ENCODE results near the gene RPL7L1.
"Not testable (repeated sequence)": the region's sequence is repeated elsewhere in the genome, so short reads cannot be mapped to it uniquely, and the experiment has no call there.

RPL7L1 gene

DNA sequence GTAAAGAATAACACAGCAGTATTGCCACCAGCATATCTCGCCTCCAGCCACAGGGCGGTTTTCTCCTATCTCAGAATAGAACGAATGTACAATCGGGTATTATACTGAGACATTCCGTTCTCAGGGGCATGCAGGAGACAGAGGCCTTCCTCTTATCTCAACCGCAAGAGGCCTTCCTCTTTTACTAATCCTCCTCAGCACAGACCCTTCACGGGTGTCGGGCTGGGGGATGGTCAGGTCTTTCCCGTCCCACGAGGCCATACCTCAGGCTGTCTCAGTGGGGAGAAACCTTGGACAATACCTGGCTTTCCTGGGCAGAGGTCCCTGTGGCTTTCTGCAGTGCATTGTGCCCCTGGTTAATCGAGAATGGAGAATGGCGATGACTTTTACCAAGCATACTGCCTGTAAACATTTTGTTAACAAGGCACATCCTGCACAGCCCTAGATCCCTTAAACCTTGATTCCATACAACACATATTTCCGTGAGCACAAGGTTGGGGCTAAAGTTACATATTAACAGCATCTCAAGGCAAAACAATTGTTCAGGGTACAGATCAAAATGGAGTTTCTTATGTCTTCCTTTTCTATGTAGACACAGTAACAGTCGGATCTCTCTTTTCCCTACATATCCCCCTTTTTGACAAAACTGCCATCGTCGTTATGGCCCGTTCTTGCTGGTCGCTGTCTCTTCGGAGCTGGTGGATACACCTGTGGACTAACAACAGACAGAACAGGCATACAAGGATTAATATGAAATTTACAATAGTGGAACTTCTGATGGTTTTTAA, 14.8 kb downstream of the RPL7L1 start:
- DNase-seq: not testable (repeated sequence)

DNA sequence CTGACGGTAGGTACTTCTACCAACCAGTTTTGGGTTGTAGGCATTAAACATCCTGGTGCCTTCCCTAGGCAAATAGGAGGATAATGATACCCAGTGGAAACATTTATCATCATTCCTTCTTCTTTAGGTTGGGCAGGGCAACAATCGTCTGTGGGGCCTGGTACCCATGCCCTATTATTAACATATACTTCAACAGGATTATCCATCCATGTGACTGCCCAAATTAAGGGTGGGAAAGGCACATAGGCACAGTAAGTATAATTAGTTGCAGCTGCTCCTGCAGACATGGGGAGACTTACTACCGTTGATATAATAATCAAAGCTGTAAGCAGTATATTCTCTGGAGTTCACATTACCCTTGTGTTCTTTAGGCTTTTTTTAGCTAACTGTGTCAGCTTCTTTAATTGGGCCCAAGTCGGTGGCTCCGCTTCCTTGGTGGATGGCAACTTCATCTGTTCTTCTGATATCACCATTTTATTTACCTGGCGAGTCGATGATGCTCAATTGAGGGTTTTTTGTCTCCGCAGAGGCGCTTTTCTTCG, 16.8 kb downstream of the RPL7L1 start:
- DNase-seq: no peak

- DNase-seq: peak; percentile 63
These were observed 19.5 kb downstream of the RPL7L1 start for GRCh38 chr6:42898891-42899361.

- DNase-seq: no peak
These were observed 20.5 kb downstream of the RPL7L1 start for GRCh38 chr6:42899871-42900270.

DNA sequence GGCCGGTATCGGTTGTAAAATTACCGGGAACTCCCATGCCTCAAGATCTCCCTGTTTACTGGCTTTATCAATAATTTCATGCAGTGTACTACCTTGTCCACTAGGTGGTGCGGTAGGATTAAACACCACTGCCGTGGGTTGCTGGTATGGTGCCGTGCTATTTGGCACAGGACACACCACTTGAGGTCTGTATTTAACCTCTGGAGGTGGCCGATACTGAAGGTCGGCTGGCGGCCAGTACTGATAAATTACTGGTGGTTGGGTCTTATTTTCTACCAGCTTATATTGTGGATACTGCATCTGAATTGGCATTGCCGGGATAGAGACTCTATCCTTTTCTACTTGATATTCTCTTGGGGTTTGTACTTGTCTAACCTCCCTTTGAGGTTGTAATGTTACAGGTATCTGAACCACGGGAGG, 22.1 kb downstream of the RPL7L1 start:
- peak; percentile 82 for DNase-seq

- not testable (repeated sequence) for DNase-seq
These were observed 23.2 kb downstream of the RPL7L1 start for GRCh38 chr6:42902429-42903263.

- no peak for DNase-seq
These were observed 25.1 kb downstream of the RPL7L1 start for GRCh38 chr6:42904467-42904866.

DNA sequence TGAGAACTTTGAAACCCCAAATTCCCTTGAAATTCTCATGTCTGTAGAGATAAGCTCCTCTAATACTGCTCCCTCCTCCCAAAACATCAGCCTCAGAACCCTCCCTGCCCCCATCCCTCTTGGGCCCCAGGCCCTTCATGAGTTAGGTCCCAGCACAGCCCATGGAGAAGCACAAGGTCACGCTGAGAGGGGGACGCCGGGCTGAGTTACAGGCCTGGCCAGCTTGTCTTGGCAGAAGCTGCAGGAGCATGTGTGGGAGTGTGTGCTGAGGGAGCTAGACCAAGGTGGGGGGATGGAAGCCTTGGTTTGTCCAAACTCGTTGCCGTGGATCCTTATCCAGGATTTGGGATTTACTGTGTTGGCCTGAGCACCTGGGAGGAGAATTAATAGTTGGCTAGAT, 27.9 kb downstream of the RPL7L1 start:
- DNase-seq: no peak

DNA sequence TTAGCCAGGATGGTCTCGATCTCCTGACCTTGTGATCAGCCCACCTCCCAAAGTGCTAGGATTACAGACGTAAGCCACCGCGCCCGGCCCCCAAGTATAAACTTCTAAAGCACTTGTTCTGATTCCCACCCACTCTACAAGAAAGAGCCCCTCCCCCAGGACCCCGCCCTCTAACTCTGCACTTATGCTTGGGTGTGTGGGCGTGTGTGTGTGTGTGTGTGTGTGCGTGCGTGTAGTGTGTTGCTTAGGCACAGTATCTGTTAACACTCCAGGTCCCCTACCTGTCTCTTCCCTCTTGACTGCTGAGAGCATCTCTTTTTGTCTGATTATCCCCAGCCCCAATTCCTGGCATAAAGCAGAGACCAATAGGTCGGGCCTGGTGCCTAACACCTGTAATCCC, 30.4 kb downstream of the RPL7L1 start:
- no peak for DNase-seq

DNA sequence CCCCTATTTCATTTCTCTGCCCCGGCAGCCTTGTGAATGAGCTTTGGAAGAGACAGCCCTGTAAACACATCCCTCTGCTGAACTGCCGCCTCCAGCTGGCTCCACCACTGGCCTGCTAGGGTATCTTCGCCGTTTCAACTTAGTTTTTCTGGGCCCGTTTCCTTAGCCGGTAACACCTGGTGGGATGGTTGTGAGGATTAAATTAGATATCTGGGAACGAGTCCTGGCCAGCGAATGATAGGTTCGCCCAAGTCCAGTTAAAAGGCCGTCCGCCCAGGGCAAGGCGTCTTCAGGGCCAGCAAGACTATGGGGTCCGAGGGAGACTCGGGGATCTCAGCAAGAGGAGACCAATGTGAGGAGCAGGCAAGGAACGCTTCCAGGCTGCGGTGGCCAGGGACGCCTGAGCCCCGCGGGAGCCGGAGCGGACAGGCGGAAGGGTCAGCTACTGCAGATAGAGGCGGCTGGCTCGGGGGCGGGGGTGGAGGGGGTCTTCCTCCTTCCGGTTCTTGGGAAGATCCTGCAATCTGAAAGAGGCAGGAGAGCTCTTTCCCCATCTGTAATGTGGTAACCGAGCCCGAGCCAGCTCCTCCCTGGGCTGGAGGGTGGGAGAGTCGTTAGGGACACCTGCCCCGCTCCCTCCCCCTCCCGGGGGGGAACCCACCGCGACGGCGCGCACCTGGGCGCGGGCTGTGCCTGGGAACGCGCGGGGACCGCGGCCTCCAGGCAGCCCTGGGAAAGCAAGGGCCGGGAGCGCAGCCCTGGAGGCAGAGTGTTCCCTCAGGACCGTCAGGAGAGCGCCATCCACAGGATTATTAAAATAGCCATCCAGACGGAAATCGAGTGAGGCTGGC, 32.0 kb downstream of the RPL7L1 start:
- peak; percentile 64 for DNase-seq

GRCh38 chr6:42914546-42914945, 35.1 kb downstream of the RPL7L1 start:
- no peak for DNase-seq

- DNase-seq: no peak
These were observed 36.3 kb downstream of the RPL7L1 start, which contains the start of gene PTCRA for GRCh38 chr6:42915732-42916131. Gene PTCRA (plus strand): TSS chr6:42916053. CDS start chr6:42916070, 17 bp downstream.

- DNase-seq: no peak
These were observed 36.9 kb downstream of the RPL7L1 start for GRCh38 chr6:42916288-42916687.

- no peak for DNase-seq
These were observed 42.4 kb downstream of the RPL7L1 start for GRCh38 chr6:42921801-42922200.

DNA sequence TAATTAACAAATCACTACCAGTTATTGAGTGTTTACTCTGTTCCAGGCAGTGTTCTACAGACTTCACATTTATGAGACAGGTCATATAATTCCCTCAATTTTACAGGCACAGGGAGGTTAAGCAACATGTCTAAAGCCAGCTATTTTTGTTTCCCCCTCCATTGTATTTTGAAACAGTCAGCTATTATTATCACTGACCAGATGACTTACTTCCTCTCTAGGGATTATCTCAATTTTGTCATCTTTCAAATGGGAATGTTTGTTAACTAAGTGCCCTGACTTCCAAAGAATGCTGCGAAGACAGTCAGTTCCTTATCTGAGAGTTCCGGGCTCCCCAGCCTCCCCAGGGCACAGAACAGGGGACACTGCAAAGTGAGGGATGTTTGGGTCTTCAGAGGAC, 44.2 kb downstream of the RPL7L1 start:
- no peak for DNase-seq

DNA sequence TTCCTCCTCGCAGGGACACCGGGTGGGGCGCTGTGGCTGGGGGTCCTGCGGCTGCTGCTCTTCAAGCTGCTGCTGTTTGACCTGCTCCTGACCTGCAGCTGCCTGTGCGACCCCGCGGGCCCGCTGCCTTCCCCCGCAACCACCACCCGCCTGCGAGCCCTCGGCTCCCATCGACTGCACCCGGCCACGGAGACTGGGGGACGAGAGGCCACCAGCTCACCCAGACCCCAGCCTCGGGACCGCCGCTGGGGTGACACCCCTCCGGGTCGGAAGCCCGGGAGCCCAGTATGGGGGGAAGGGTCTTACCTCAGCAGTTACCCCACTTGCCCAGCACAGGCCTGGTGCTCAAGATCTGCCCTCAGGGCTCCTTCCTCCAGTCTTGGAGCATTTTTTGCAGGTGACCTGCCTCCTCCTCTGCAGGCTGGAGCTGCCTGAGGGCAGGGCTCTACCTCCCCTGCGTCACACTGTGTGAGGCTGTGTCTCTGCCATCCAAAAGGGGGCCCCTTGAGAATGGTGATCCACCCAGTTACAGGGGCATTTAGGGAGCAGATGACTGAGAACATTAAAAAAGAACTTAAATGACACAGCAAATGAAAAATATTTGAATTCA, 45.9 kb downstream of the RPL7L1 start:
- no peak for DNase-seq

DNA sequence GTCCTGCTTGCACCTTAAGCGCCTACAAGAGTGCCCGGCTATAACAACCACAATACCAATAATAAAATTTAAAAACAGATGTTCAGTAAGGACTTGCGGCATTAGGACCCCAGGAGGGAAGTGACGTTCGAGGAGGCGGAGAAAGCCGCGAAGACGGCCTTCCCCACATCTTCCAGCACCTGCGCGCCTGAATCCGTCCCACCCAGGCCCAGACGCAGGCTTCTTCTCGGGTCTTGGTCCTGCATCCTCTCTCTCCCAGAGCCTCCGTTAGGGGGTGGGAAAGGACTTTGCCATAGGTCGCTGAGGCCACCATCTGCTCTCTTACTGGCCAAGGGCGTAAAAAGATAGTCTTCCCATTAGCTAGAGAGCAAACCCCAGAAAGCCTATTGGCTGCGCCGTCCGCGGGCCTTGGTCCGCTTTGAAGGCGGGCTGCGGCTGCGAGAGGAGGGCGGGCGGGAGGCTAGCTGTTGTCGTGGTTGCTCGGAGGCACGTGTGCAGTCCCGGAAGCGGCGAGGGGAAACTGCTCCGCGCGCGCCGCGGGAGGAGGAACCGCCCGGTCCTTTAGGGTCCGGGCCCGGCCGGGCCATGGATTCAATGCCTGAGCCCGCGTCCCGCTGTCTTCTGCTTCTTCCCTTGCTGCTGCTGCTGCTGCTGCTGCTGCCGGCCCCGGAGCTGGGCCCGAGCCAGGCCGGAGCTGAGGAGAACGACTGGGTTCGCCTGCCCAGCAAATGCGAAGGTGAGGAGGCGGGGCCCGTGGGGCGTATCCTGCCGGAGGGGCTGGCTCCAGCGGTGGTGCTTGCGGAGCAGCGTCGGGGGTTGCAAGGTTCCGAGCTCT, 49.8 kb downstream of the RPL7L1 start, which contains the start of gene CNPY3:
Gene CNPY3, plus strand, starts transcription at position 495 of the 835 bp plus-strand sequence. Its CDS starts 91 bp downstream, at position 586.
- DNase-seq: peak; percentile 95

DNA sequence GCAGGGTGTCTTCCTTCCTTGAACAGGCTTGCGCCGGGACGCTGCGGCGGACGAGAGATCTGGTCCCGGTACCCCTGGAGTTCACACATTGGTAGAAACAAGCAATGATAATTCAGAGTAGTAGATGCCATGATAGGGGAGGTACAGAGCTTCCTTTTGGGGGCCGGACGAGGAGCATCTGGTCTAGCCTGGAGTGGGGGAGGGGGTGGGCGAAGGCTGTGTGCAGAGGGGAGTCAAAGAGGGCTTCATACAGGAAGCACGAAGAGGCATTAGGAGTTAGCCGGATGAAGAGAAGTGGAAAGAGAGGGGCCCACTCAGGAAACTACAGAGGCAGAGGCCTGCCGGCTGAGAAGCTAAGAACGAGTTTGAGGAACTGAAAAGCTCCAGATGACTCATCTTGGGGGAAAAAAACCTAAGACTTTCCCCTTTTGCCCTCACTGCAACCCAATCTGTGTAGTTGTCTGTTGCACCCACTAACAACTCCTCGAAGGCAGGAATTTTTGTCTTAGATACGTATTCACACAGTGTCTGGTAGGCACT, 50.5 kb downstream of the RPL7L1 start:
- no peak for DNase-seq

DNA sequence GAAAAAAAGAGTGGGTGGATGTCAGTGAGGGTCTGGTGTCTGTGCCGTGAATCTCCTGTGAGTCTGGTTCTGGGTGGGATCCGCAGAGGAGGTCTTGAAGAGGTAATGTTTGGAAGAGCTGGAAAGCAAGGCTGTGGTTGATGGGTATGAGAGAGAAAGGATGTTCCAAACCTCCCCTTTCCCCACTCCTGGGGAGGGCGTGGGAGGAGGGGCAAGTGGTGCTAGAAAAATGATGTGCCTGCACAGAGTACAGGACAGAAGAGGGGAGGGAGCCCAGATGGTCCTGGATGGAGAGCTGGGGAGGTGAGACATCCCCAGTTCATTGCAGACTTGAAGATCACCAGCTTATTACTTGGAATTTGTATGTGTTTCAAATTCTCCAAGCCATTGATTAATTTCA, 53.0 kb downstream of the RPL7L1 start:
- no peak for DNase-seq

- no peak for DNase-seq
These were observed 53.8 kb downstream of the RPL7L1 start for GRCh38 chr6:42933205-42933604.

DNA sequence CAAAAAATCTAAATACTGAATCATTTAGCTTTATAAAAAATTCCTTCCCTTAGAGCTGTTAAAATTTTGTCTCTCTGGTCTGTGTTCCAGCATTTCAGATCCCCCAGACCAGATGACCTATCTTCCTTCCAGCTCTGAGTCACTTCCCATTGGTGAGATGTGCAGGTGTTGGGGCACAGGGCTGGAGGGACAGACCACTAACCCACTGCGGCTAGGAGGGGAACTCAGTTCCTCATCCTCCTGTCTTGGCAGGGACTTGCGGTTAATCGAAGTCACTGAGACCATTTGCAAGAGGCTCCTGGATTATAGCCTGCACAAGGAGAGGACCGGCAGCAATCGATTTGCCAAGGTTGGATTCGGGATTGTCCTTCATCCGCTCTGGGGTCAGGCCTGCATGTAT, 55.9 kb downstream of the RPL7L1 start:
- DNase-seq: no peak
